ENCODE measurements around the gene TAF9B.
"Not testable (repeated sequence)": the region's sequence is repeated elsewhere in the genome, so short reads cannot be mapped to it uniquely, and the experiment has no call there.

TAF9B gene

GRCh38 chrX:78103001-78103622 lies 36.3 kb downstream of the TAF9B start:
- peaks cover 37% of the 10 kb centered on the region for H3K4me1 ChIP-seq (ENCODE audit: insufficient read depth, low read length, severe bottlenecking)
- H3K27me3 ChIP-seq (ENCODE audit: insufficient read depth, low read length): no peaks in the 10 kb centered on the region
- H3K4me2 ChIP-seq (ENCODE audit: low read length): peak overlapping the region; percentile 67
- TF ChIP-seq, protein P1, sequence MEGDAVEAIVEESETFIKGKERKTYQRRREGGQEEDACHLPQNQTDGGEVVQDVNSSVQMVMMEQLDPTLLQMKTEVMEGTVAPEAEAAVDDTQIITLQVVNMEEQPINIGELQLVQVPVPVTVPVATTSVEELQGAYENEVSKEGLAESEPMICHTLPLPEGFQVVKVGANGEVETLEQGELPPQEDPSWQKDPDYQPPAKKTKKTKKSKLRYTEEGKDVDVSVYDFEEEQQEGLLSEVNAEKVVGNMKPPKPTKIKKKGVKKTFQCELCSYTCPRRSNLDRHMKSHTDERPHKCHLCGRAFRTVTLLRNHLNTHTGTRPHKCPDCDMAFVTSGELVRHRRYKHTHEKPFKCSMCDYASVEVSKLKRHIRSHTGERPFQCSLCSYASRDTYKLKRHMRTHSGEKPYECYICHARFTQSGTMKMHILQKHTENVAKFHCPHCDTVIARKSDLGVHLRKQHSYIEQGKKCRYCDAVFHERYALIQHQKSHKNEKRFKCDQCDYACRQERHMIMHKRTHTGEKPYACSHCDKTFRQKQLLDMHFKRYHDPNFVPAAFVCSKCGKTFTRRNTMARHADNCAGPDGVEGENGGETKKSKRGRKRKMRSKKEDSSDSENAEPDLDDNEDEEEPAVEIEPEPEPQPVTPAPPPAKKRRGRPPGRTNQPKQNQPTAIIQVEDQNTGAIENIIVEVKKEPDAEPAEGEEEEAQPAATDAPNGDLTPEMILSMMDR (IDR thresholded peaks at IDR 0.05; ENCODE audit: low read length): no peak
- no peak for TF ChIP-seq EZH2 (IDR thresholded peaks at IDR 0.05; ENCODE audit: borderline replicate concordance, low read length)
- H3K9me2 ChIP-seq (ENCODE audit: low read depth, low read length): no peaks in the 10 kb centered on the region
- peak overlapping the region; percentile 81 for H3K27ac ChIP-seq (ENCODE audit: low read depth, low read length, poor library complexity, severe bottlenecking)
- H3K9me3 ChIP-seq (ENCODE audit: low read length): no peaks in the 10 kb centered on the region
- H3K79me2 ChIP-seq (ENCODE audit: insufficient read depth, low read length): peaks cover 40% of the 10 kb centered on the region
- H4K20me1 ChIP-seq (ENCODE audit: insufficient read depth, low read length): no peaks in the 10 kb centered on the region
- peak overlapping the region; percentile 94 for H3K4me3 ChIP-seq (ENCODE audit: low read depth, low read length, poor library complexity, severe bottlenecking)
- peak overlapping the region; percentile 65 for H3K9ac ChIP-seq (ENCODE audit: low read length)
- H2AFZ ChIP-seq (ENCODE audit: low read length): no peak overlapping the region
- no peaks in the 10 kb centered on the region for H3F3A ChIP-seq (ENCODE audit: insufficient read depth, low read length)
- peaks cover 36% of the 10 kb centered on the region for H3K36me3 ChIP-seq (ENCODE audit: insufficient read depth, low read length)

GRCh38 chrX:78102091-78102490 lies 37.4 kb downstream of the TAF9B start:
- Histone ChIP-seq H3K27ac (ENCODE audit: low read depth, low read length, poor library complexity, severe bottlenecking) (no peak overlapping the region), H2AFZ (ENCODE audit: low read length) (no peak overlapping the region)

DNA sequence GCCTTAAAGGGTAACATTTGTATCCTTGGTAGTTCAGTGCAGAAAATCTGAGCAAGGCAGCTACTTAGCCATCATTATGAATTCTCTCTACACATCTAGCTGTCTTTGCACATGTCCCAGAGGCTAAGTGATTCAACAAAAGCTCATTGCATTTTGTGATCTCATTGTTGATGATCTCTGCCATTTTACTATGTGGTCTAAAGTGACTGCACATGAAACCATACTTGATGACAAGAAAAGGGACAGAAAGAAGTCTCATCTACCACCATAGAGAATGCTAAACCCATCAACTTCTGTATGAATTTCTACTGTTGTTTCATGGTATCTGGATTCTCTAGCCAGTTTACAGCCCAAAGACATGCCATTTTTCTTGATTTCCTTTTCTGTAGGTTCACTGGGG lies 41.3 kb downstream of the TAF9B start:
- Histone ChIP-seq H3K4me3 (ENCODE audit: low read depth, low read length, poor library complexity, severe bottlenecking) (no peak overlapping the region), H3K9me3 (ENCODE audit: low read length) (no peaks in the 10 kb centered on the region), H3K27me3 (ENCODE audit: insufficient read depth, low read length) (no peaks in the 10 kb centered on the region), H3K27ac (ENCODE audit: low read depth, low read length, poor library complexity, severe bottlenecking) (no peak overlapping the region), H3F3A (ENCODE audit: insufficient read depth, low read length) (no peaks in the 10 kb centered on the region), H2AFZ (ENCODE audit: low read length) (no peak overlapping the region), H3K4me2 (ENCODE audit: low read length) (no peak overlapping the region), H4K20me1 (ENCODE audit: insufficient read depth, low read length) (no peaks in the 10 kb centered on the region), H3K79me2 (ENCODE audit: insufficient read depth, low read length) (no peaks in the 10 kb centered on the region), H3K9me2 (ENCODE audit: low read depth, low read length) (no peaks in the 10 kb centered on the region), H3K4me1 (ENCODE audit: insufficient read depth, low read length, severe bottlenecking) (no peaks in the 10 kb centered on the region), H3K36me3 (ENCODE audit: insufficient read depth, low read length) (no peaks in the 10 kb centered on the region), H3K9ac (ENCODE audit: low read length) (no peak overlapping the region)
- no peak for TF ChIP-seq EZH2 (IDR thresholded peaks at IDR 0.05; ENCODE audit: borderline replicate concordance, low read length)

More at GRCh38 chrX:78102091-78102490, 37.4 kb downstream of the TAF9B start:
- Histone ChIP-seq H4K20me1 (ENCODE audit: insufficient read depth, low read length) (no peaks in the 10 kb centered on the region), H3K9me3 (ENCODE audit: low read length) (no peaks in the 10 kb centered on the region), H3K4me1 (ENCODE audit: insufficient read depth, low read length, severe bottlenecking) (peaks cover 26% of the 10 kb centered on the region), H3K36me3 (ENCODE audit: insufficient read depth, low read length) (peaks cover 27% of the 10 kb centered on the region), H3K79me2 (ENCODE audit: insufficient read depth, low read length) (peaks cover 30% of the 10 kb centered on the region), H3F3A (ENCODE audit: insufficient read depth, low read length) (no peaks in the 10 kb centered on the region), H3K4me3 (ENCODE audit: low read depth, low read length, poor library complexity, severe bottlenecking) (no peak overlapping the region), H3K4me2 (ENCODE audit: low read length) (no peak overlapping the region), H3K27me3 (ENCODE audit: insufficient read depth, low read length) (no peaks in the 10 kb centered on the region), H3K9me2 (ENCODE audit: low read depth, low read length) (no peaks in the 10 kb centered on the region), H3K9ac (ENCODE audit: low read length) (no peak overlapping the region)
- TF ChIP-seq EZH2 (IDR thresholded peaks at IDR 0.05; ENCODE audit: borderline replicate concordance, low read length): no peak
- TF ChIP-seq, protein P1 (IDR thresholded peaks at IDR 0.05; ENCODE audit: low read length): no peak

DNA sequence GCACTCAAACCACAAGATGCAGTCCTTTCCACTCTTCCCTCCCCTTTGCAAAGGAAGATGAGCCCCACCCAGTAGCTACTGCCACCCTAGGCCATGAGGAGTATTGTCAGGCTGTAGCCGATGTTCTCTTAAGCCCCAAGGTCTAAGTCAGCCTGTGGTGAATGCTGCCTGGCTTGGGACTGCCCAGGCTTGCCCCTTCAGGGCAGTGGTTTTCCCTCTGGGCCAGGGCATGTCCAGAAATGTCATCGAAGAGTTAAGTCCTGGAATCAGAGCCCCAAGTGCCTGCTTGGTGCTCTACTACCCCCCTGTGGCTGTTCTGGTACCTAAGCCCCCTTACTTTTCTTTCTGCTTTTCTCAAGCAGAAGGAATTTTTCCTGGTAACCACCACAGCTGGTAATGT lies 47.2 kb downstream of the TAF9B start:
- Histone ChIP-seq H3F3A (ENCODE audit: insufficient read depth, low read length) (no peaks in the 10 kb centered on the region), H3K4me1 (ENCODE audit: insufficient read depth, low read length, severe bottlenecking) (no peaks in the 10 kb centered on the region), H3K36me3 (ENCODE audit: insufficient read depth, low read length) (no peaks in the 10 kb centered on the region), H3K9me2 (ENCODE audit: low read depth, low read length) (no peaks in the 10 kb centered on the region), H3K27ac (ENCODE audit: low read depth, low read length, poor library complexity, severe bottlenecking) (no peak overlapping the region), H4K20me1 (ENCODE audit: insufficient read depth, low read length) (no peaks in the 10 kb centered on the region), H3K27me3 (ENCODE audit: insufficient read depth, low read length) (no peaks in the 10 kb centered on the region), H2AFZ (ENCODE audit: low read length) (no peak overlapping the region), H3K4me2 (ENCODE audit: low read length) (no peak overlapping the region), H3K9ac (ENCODE audit: low read length) (no peak overlapping the region), H3K79me2 (ENCODE audit: insufficient read depth, low read length) (no peaks in the 10 kb centered on the region), H3K4me3 (ENCODE audit: low read depth, low read length, poor library complexity, severe bottlenecking) (no peak overlapping the region), H3K9me3 (ENCODE audit: low read length) (no peaks in the 10 kb centered on the region)
- TF ChIP-seq, protein P1 (IDR thresholded peaks at IDR 0.05; ENCODE audit: low read length): peak; percentile 41; the same call in 1 of the 2 replicates
- TF ChIP-seq EZH2 (IDR thresholded peaks at IDR 0.05; ENCODE audit: borderline replicate concordance, low read length): no peak

- H3K4me2 ChIP-seq (ENCODE audit: low read length): not testable (repeated sequence)
These were observed 58.0 kb downstream of the TAF9B start for GRCh38 chrX:78081413-78081812.

More at GRCh38 chrX:78081413-78081812, 58.0 kb downstream of the TAF9B start:
- H2AFZ ChIP-seq (ENCODE audit: low read length); H3K79me2 ChIP-seq (ENCODE audit: insufficient read depth, low read length); H3K4me1 ChIP-seq (ENCODE audit: insufficient read depth, low read length, severe bottlenecking); H3K9me2 ChIP-seq (ENCODE audit: low read depth, low read length); H3K36me3 ChIP-seq (ENCODE audit: insufficient read depth, low read length); H3K27me3 ChIP-seq (ENCODE audit: insufficient read depth, low read length); H3K4me3 ChIP-seq (ENCODE audit: low read depth, low read length, poor library complexity, severe bottlenecking); H3K9me3 ChIP-seq (ENCODE audit: low read length); H3F3A ChIP-seq (ENCODE audit: insufficient read depth, low read length); H4K20me1 ChIP-seq (ENCODE audit: insufficient read depth, low read length); H3K9ac ChIP-seq (ENCODE audit: low read length); H3K27ac ChIP-seq (ENCODE audit: low read depth, low read length, poor library complexity, severe bottlenecking): not testable (repeated sequence)
